HUES64 (cell line): ENCODE data around the gene UBE2F.
"Not testable (repeated sequence)": the region's sequence is repeated elsewhere in the genome, so short reads cannot be mapped to it uniquely, and the experiment has no call there.

ENCODE experiments used
- H3K27ac ChIP-seq: 2 replicates; pipeline ENCODE4 v1.7.0; 2013; ENCODE audit warnings: low read depth, low read length, inconsistent platforms
- H3K27me3 ChIP-seq: 2 replicates; pipeline ENCODE4 v1.6.1; 2013; ENCODE audit warnings: mild to moderate bottlenecking, low read length; ENCODE audit not compliant: insufficient read depth
- H3K36me3 ChIP-seq: 2 replicates; pipeline ENCODE4 v1.6.1; 2013; ENCODE audit warnings: mild to moderate bottlenecking, low read length; ENCODE audit not compliant: insufficient read depth
- H3K4me1 ChIP-seq: 2 replicates; pipeline ENCODE4 v1.6.1; 2013; ENCODE audit warnings: mild to moderate bottlenecking, low read length, moderate library complexity; ENCODE audit not compliant: insufficient read depth
- H3K4me3 ChIP-seq: 2 replicates; pipeline ENCODE4 v1.5.1; 2013; ENCODE audit warnings: mild to moderate bottlenecking, low read length, moderate library complexity
- H3K9ac ChIP-seq: 2 replicates; pipeline ENCODE4 v1.6.1; 2013; ENCODE audit warnings: mild to moderate bottlenecking, low read depth, low read length
- H3K9me3 ChIP-seq: 2 replicates; pipeline ENCODE4 v1.6.1; 2013; ENCODE audit warnings: low read depth, low read length; ENCODE audit not compliant: insufficient read depth
- WGBS: fragments of 150-250, 120-280 bp; methylation state at CpG from one replicate; pipeline ENCODE4 v1.1.7; 2013; ENCODE audit warnings: missing lambda C conversion rate; 5-methylcytosine and 5-hydroxymethylcytosine counted together

The UBE2F gene

DNA sequence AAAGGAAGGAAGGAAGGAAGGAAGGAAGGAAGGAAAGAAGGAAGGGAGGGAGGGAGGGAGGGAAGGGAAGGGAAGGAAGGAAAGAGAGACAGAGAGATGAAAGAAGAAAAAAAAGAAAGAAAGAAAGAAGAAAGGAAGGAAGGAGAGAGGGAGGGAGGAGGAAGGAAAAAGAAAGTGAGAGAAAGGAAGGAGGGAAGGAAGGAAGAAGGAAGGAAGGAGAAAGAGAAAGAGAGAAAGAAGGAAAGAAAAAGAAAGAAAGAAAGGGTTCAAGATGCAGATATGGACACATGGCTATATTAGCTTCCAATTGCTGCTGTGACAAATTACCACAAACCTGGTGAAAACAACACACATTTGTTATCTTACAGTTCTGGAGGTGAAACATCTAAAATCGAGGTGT, 20.4 kb upstream of the UBE2F start:
- Histone ChIP-seq H3K36me3 (no peaks in the 10 kb centered on the region), H3K9me3 (peaks cover 23% of the 10 kb centered on the region), H3K27me3 (no peaks in the 10 kb centered on the region), H3K4me1 (no peaks in the 10 kb centered on the region), H3K4me3 (no peak overlapping the region), H3K9ac (no peak overlapping the region), H3K27ac (no peak overlapping the region)
- 74% methylated on average over 1 of the region's 1 CpG for WGBS

DNA sequence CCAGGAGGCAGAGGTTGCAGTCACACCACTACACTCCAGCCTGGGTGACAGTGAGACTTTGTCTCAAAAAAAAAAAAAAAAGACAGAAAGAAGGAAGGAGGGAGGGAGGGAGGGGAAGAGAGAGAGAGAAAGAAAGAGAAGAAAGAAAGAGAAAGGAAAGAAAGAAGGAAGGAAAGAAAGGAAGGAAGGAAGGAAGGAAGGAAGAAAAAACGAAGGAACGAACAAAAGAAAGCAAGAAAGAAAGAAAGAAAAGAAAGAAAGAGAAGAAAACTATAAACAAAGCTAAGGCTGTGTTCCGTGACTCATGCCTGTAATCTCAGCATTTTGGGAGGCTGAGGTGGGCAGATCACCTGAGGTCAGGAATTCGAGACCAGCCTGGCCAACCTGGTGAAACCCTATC, 15.5 kb upstream of the UBE2F start:
- H3K9ac ChIP-seq, H3K9me3 ChIP-seq, H3K36me3 ChIP-seq, H3K4me1 ChIP-seq, H3K27ac ChIP-seq, H3K4me3 ChIP-seq: not testable (repeated sequence)
- peaks cover 23% of the 10 kb centered on the region for H3K27me3 ChIP-seq
- WGBS, result 90% methylated on average over 4 of the region's 4 CpGs

GRCh38 chr2:237951878-237952277, 14.9 kb upstream of the UBE2F start:
- Histone ChIP-seq H3K9me3 (no peaks in the 10 kb centered on the region), H3K27ac (no peak overlapping the region), H3K4me3 (no peak overlapping the region), H3K4me1 (no peaks in the 10 kb centered on the region), H3K9ac (no peak overlapping the region), H3K36me3 (no peaks in the 10 kb centered on the region), H3K27me3 (peaks cover 27% of the 10 kb centered on the region)
- 92% methylated on average over 3 of the region's 3 CpGs for WGBS

- Histone ChIP-seq H3K36me3 (no peaks in the 10 kb centered on the region), H3K27ac (no peak overlapping the region), H3K4me3 (no peak overlapping the region), H3K27me3 (peaks cover 29% of the 10 kb centered on the region), H3K9ac (no peak overlapping the region), H3K9me3 (no peaks in the 10 kb centered on the region), H3K4me1 (no peaks in the 10 kb centered on the region)
- 90% methylated on average over 2 of the region's 2 CpGs for WGBS
These were observed 14.0 kb upstream of the UBE2F start for GRCh38 chr2:237952851-237953250.

GRCh38 chr2:237955640-237956401, 11.0 kb upstream of the UBE2F start:
- Histone ChIP-seq H3K27me3 (peaks cover 34% of the 10 kb centered on the region), H3K4me3 (peak overlapping the region; percentile 73), H3K36me3 (no peaks in the 10 kb centered on the region), H3K4me1 (no peaks in the 10 kb centered on the region), H3K9ac (peak overlapping the region; percentile 36; the same call in 1 of the 2 replicates), H3K9me3 (no peaks in the 10 kb centered on the region), H3K27ac (no peak overlapping the region)
- WGBS, result 21% methylated on average over 64 of the region's 64 CpGs

DNA sequence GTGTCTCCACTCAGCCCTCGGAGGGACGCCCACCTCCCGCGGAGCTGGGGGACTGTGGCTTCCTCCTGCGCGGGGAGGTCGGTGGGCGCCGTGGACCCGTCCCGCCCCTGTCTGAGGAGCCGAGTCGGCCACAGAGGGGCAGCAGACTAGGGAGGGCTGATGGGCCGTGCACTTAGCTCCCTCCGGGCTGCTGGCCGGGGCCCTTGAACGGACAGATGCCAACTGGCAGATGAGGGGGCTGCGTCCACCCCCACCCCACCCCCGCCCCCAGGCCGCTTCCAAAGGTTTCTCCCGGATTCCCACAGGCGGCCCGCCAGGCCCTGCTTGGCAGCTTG, 10.4 kb upstream of the UBE2F start:
- peak overlapping the region; percentile 36; the same call in 1 of the 2 replicates for H3K9ac ChIP-seq
- 9% methylated on average over 22 of the region's 23 CpGs for WGBS
- peaks cover 34% of the 10 kb centered on the region for H3K27me3 ChIP-seq
- no peaks in the 10 kb centered on the region for H3K4me1 ChIP-seq
- no peaks in the 10 kb centered on the region for H3K9me3 ChIP-seq
- no peaks in the 10 kb centered on the region for H3K36me3 ChIP-seq
- peak overlapping the region; percentile 73 for H3K4me3 ChIP-seq
- no peak overlapping the region for H3K27ac ChIP-seq

- no peak overlapping the region for H3K9ac ChIP-seq
- H3K27me3 ChIP-seq, result peaks cover 9% of the 10 kb centered on the region
- H3K36me3 ChIP-seq, result no peaks in the 10 kb centered on the region
- no peak overlapping the region for H3K4me3 ChIP-seq
- 87% methylated on average over 5 of the region's 5 CpGs for WGBS
- H3K4me1 ChIP-seq, result no peaks in the 10 kb centered on the region
- H3K9me3 ChIP-seq, result peaks cover 13% of the 10 kb centered on the region; the same call in 1 of the 2 replicates
- no peak overlapping the region for H3K27ac ChIP-seq
These were observed 5.2 kb upstream of the UBE2F start for GRCh38 chr2:237961637-237962036.

GRCh38 chr2:237962432-237963084, 4.3 kb upstream of the UBE2F start:
- H3K27ac ChIP-seq, result no peak overlapping the region
- H3K9me3 ChIP-seq, result peaks cover 13% of the 10 kb centered on the region; the same call in 1 of the 2 replicates
- no peaks in the 10 kb centered on the region for H3K36me3 ChIP-seq
- H3K4me3 ChIP-seq, result no peak overlapping the region
- WGBS, result 88% methylated on average over 5 of the region's 5 CpGs
- peaks cover 4% of the 10 kb centered on the region for H3K27me3 ChIP-seq
- no peak overlapping the region for H3K9ac ChIP-seq
- no peaks in the 10 kb centered on the region for H3K4me1 ChIP-seq

DNA sequence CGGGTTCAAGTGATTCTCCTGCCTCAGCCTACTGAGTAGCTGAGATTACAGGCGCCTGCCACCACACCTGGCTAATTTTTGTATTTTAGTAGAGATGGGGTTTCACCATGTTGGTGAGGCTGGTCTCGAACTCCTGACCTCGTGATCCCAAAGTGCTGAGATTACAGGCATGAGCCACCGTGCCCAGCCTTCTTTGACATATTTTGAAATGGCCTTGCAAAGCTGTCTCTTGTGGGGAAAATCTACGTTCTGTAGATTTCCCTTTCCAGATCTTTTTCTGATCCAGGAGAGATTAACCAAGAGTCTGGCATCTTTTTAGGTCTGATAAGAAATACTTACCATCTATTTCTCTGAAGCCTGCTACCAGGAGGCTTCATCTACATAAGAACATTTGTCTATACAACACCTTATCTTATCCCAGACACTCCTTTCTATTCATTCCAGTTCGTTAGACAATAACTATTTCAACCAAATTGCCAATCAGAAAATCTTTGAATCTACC, 3.3 kb upstream of the UBE2F start:
- H3K4me1 ChIP-seq, H3K4me3 ChIP-seq, H3K9ac ChIP-seq, H3K36me3 ChIP-seq, H3K27me3 ChIP-seq, H3K27ac ChIP-seq: not testable (repeated sequence)
- H3K9me3 ChIP-seq, result peaks cover 13% of the 10 kb centered on the region; the same call in 1 of the 2 replicates
- 91% methylated on average over 7 of the region's 7 CpGs for WGBS

DNA sequence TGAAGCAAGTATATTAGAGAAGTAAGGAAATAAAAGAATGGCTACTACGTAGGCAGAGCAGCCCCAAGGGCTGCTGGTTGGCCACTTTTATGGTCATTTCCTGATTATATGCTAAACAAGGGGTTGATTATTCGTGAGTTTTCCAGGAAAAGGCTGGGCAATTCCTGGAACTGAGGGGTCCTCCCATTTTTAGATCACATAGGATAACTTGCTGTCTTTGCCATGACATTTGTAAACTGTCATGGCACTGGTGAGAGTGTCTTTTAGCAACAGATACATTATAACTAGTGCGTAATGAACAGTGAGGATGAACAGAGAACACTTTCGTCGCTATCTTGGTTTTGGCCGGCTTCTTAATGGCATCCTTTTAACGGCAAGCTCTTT, 2.6 kb upstream of the UBE2F start:
- Histone ChIP-seq H3K9ac (no peak overlapping the region), H3K27ac (no peak overlapping the region), H3K4me1 (peaks cover 8% of the 10 kb centered on the region; the same call in 1 of the 2 replicates), H3K9me3 (peaks cover 13% of the 10 kb centered on the region; the same call in 1 of the 2 replicates), H3K36me3 (no peaks in the 10 kb centered on the region), H3K27me3 (no peaks in the 10 kb centered on the region), H3K4me3 (no peak overlapping the region)
- 93% methylated on average over 7 of the region's 7 CpGs for WGBS

DNA sequence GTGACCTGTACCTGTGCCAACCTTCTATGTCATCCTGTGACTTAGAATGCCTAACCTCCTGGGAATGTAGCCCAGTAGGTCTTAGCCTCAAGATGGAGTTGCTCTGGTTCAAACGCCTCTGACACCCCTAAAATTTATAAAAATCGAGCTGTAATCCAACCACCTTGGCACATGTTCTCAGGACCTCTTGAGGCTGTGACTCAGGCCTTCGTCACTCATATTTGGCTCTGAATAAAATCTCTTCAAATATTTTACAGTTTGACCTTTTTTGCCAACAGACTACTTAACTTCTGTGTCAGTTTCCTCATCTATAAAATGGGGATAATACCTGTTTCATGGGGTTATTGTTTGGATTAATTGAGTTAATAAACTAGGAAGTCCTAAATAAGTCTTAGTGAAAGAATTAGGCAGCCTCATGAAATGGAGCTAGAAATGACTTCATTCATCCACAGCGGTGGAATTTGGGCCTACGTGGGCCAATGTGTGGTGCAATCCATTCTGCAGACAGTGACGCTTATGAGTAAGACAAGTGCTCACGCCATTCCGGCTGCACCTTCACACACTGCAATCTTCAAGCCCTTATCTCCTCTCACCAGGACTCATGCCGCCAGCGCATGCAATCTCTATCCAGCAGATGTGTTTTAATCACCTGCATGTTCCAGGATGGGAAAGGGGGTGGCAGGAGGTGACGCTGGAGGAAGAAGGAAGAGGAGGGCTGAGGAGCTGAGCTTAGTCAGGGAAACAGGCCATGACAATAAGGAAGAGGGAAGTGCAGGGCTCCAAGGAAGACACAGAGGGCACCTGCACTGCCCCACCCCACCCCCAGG, 2.0 kb upstream of the UBE2F start:
- 91% methylated on average over 11 of the region's 11 CpGs for WGBS

More for the DNA sequence above, 2.0 kb upstream of the UBE2F start:
- H3K27me3 ChIP-seq, result no peaks in the 10 kb centered on the region
- no peak overlapping the region for H3K27ac ChIP-seq
- no peak overlapping the region for H3K4me3 ChIP-seq
- peaks cover 8% of the 10 kb centered on the region; the same call in 1 of the 2 replicates for H3K4me1 ChIP-seq
- H3K9me3 ChIP-seq, result peaks cover 13% of the 10 kb centered on the region; the same call in 1 of the 2 replicates
- H3K36me3 ChIP-seq, result no peaks in the 10 kb centered on the region
- no peak overlapping the region for H3K9ac ChIP-seq
